H9 (cell line): ENCODE results near the gene LINC01488. TPM values are rescaled to one million over a fixed set of nuclear protein-coding genes. Genes with fewer than 3 reads are reported as not detected.

Experiments
- DNase-seq: peaks from one replicate; pipeline ENCODE4 v3.0.0-alpha.2; 2017
- H2AFZ ChIP-seq: one replicate; pipeline ENCODE4 v1.6.1; 2013; ENCODE audit warnings: mild to moderate bottlenecking, low read length, control low read depth, moderate library complexity
- H2AK5ac ChIP-seq: 2 replicates; pipeline ENCODE4 v1.6.1; 2013; ENCODE audit warnings: low read length, control low read depth, mixed read lengths; ENCODE audit not compliant: insufficient read length
- H2BK120ac ChIP-seq: one replicate; pipeline ENCODE4 v1.6.1; 2013; ENCODE audit warnings: low read depth, mild to moderate bottlenecking, low read length, control low read depth, inconsistent platforms; ENCODE audit not compliant: poor library complexity, severe bottlenecking
- H2BK12ac ChIP-seq: 2 replicates; pipeline ENCODE4 v1.6.1; 2013; ENCODE audit warnings: low read length, control low read depth, mixed read lengths, low read depth; ENCODE audit not compliant: insufficient read length
- H2BK15ac ChIP-seq: 2 replicates; pipeline ENCODE4 v1.6.1; 2013; ENCODE audit warnings: low read depth, low read length, control low read depth
- H2BK20ac ChIP-seq: one replicate; pipeline ENCODE4 v1.6.1; 2013; ENCODE audit warnings: low read depth, mild to moderate bottlenecking, low read length, control low read depth, inconsistent platforms; ENCODE audit not compliant: poor library complexity, severe bottlenecking
- H2BK5ac ChIP-seq: 2 replicates; pipeline ENCODE4 v1.6.1; 2013; ENCODE audit warnings: low read length, control low read depth, mixed read lengths; ENCODE audit not compliant: insufficient read length
- H3K14ac ChIP-seq: 2 replicates; pipeline ENCODE4 v1.6.1; 2013; ENCODE audit warnings: low read length, control low read depth; ENCODE audit not compliant: insufficient read depth
- H3K18ac ChIP-seq: 2 replicates; pipeline ENCODE4 v1.6.1; 2013; ENCODE audit warnings: low read depth, mild to moderate bottlenecking, mixed read lengths, low read length, control low read depth; ENCODE audit not compliant: insufficient read length
- H3K23ac ChIP-seq: 2 replicates; pipeline ENCODE4 v1.6.1; 2013; ENCODE audit warnings: low read length, control low read depth, mixed read lengths, low read depth; ENCODE audit not compliant: insufficient read length
- H3K23me2 ChIP-seq: 2 replicates; pipeline ENCODE4 v1.6.1; 2013; ENCODE audit warnings: low read depth, mild to moderate bottlenecking, mixed read lengths, low read length, control low read depth; ENCODE audit not compliant: insufficient read length, poor library complexity, severe bottlenecking
- H3K27ac ChIP-seq: 2 replicates; pipeline ENCODE4 v1.5.1; 2013; ENCODE audit warnings: low read length, control low read depth, mixed read lengths, low read depth; ENCODE audit not compliant: insufficient read length
- H3K27me3 ChIP-seq: 2 replicates; pipeline ENCODE4 v1.6.1; 2013; ENCODE audit warnings: low read length, control low read depth, inconsistent platforms; ENCODE audit not compliant: insufficient read depth
- H3K4ac ChIP-seq: 2 replicates; pipeline ENCODE4 v1.6.1; 2013; ENCODE audit warnings: low read depth, mild to moderate bottlenecking, control low read depth, inconsistent platforms, low read length, moderate library complexity
- H3K4me1 ChIP-seq: 2 replicates; pipeline ENCODE4 v1.6.1; 2013; ENCODE audit warnings: low read length, control low read depth, inconsistent platforms; ENCODE audit not compliant: insufficient read depth
- H3K4me2 ChIP-seq: 2 replicates; pipeline ENCODE4 v1.6.1; 2013; ENCODE audit warnings: low read length, control low read depth, mixed read lengths; ENCODE audit not compliant: insufficient read length, insufficient read depth
- H3K56ac ChIP-seq: 2 replicates; pipeline ENCODE4 v1.6.1; 2013; ENCODE audit warnings: low read depth, mild to moderate bottlenecking, mixed read lengths, low read length, control low read depth; ENCODE audit not compliant: insufficient read length
- H3K79me1 ChIP-seq: 2 replicates; pipeline ENCODE4 v1.6.1; 2013; ENCODE audit warnings: low read depth, mild to moderate bottlenecking, moderate library complexity, low read length, control low read depth, inconsistent platforms; ENCODE audit not compliant: insufficient read depth, poor library complexity, severe bottlenecking
- H3K79me2 ChIP-seq: 2 replicates; pipeline ENCODE4 v1.6.1; 2013; ENCODE audit warnings: low read length, control low read depth, inconsistent platforms; ENCODE audit not compliant: insufficient read depth
- H3K9ac ChIP-seq: 2 replicates; pipeline ENCODE4 v1.6.1; 2013; ENCODE audit warnings: low read length, control low read depth, mixed read lengths; ENCODE audit not compliant: insufficient read length; ENCODE audit errors: extremely low read depth
- H3K9me3 ChIP-seq: one replicate; pipeline ENCODE4 v1.6.1; 2013; ENCODE audit warnings: low read depth, low read length, inconsistent platforms; ENCODE audit not compliant: control insufficient read depth
- H3T11ph ChIP-seq: one replicate; pipeline ENCODE4 v1.6.1; 2013; ENCODE audit warnings: mild to moderate bottlenecking, low read length, control low read depth, inconsistent platforms
- H4K20me1 ChIP-seq: one replicate; pipeline ENCODE4 v1.6.1; 2013; ENCODE audit not compliant: control insufficient read depth, insufficient read length, insufficient read depth
- H4K5ac ChIP-seq: 2 replicates; pipeline ENCODE4 v1.6.1; 2013; ENCODE audit warnings: low read depth, mild to moderate bottlenecking, mixed read lengths, low read length, control low read depth; ENCODE audit not compliant: insufficient read length
- H4K8ac ChIP-seq: replicated peaks from 2 replicates; pipeline ENCODE4 v1.6.1; 2013; ENCODE audit warnings: low read length, control low read depth, mixed read lengths, low read depth; ENCODE audit not compliant: insufficient read length
- H4K91ac ChIP-seq: 2 replicates; pipeline ENCODE4 v1.6.1; 2013; ENCODE audit warnings: low read depth, mild to moderate bottlenecking, moderate library complexity, mixed read lengths, low read length, control low read depth; ENCODE audit not compliant: insufficient read length
- H3K27ac Mint-ChIP-seq, 3 experiments: 2 replicates in 2 of 3; 3 replicates in 1 of 3; pipeline ENCODE4 v1.8.0; 2020 to 2021; ENCODE audit warnings: mixed read lengths in 3 of 3, mild to moderate bottlenecking in 1 of 3, moderate library complexity in 1 of 3
- H3K27me3 Mint-ChIP-seq: 2 replicates; pipeline ENCODE4 v1.8.0; 2021; ENCODE audit warnings: low read depth, mild to moderate bottlenecking, moderate library complexity, mixed read lengths
- H3K36me3 Mint-ChIP-seq, 3 experiments: 2 replicates in 2 of 3; 3 replicates in 1 of 3; pipeline ENCODE4 v1.8.0; 2020 to 2021; ENCODE audit warnings: low read depth in 3 of 3, mixed read lengths in 3 of 3; ENCODE audit not compliant: insufficient read depth in 1 of 3
- H3K4me1 Mint-ChIP-seq, 2 experiments: 2 replicates each; pipeline ENCODE4 v1.8.0; 2020; ENCODE audit warnings: mixed read lengths in 2 of 2
- H3K4me3 Mint-ChIP-seq, 2 experiments: 2 replicates in 1 of 2; 3 replicates in 1 of 2; pipeline ENCODE4 v1.8.0; 2020 to 2021; ENCODE audit warnings: mild to moderate bottlenecking in 2 of 2, mixed read lengths in 2 of 2, moderate library complexity in 1 of 2
- H3K9me3 Mint-ChIP-seq, 2 experiments: 2 replicates in 1 of 2; 3 replicates in 1 of 2; pipeline ENCODE4 v1.8.0; 2020; ENCODE audit warnings: mild to moderate bottlenecking in 2 of 2, mixed read lengths in 2 of 2, moderate library complexity in 1 of 2
- WGBS: extraction: QIAGEN DNeasy Blood & Tissue Kit; methylation state at CpG from one replicate; pipeline ENCODE4 v1.1.7; 2013; ENCODE audit warnings: missing lambda C conversion rate, low lambda C conversion rate, mixed read lengths; ENCODE audit not compliant: insufficient read length; ENCODE audit errors: extremely low coverage; 5-methylcytosine and 5-hydroxymethylcytosine counted together
- total RNA-seq: library from RNA; stranded (reverse); gene quantifications from 2 replicates; pipeline ENCODE4 v1.2.1, GENCODE V29; 2021
- TF ChIP-seq, protein P1 (sequence below): fragments of 200-600 bp; sonication (generic); conservative IDR thresholded peaks from 3 replicates; pipeline ENCODE4 v1.8.0; 2021; ENCODE audit warnings: antibody characterized with exemption, mild to moderate bottlenecking

The LINC01488 gene
- total RNA-seq, 1 experiment from 2014 or later: not detected

DNA sequence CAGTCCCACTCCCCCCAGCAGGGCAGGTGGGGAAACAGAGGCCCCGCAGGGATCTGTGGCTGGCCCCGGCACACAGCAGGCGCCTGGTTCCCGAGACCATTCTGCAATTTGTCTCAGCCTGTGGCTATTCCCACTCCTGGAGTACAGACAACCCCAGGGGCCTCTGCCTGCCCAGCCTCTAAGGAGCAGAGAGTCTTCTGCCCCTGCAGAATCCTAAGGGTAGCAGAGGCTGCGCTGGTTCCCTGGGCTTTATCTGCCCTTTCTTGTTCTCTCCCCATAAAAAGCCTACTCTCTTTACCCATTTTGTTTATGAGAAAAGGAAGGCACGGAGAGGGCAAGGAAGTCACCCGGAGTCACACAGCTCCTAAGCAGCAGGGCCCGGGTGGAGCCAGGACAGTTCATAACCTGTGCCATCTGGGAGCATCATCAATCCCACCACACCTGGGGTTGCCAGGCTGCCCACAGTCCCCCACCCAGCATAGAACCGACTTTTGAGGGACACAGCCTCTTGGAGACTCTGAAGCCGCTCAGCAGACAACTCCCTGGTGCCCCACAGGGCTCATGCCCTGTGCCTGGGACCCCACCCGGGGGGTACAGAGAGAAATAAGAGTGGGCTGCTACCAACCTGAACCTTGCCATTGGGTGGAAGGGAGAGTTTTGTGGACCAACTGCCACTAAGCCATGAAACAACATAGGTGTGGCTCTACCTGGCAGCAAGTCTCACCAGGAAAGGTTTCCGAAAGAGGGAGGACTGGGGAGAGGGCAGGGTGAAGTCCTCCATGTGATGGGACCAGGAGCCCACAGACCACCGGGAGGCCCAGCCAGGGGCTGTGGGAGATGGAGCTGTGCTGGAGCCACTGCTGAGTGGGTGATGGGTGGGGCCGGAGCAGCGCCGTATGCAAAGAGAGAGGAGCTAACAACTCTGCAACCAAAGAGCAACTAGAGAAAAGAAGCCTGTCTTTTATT, 17.2 kb upstream of the LINC01488 start:
- TF ChIP-seq, protein P1, sequence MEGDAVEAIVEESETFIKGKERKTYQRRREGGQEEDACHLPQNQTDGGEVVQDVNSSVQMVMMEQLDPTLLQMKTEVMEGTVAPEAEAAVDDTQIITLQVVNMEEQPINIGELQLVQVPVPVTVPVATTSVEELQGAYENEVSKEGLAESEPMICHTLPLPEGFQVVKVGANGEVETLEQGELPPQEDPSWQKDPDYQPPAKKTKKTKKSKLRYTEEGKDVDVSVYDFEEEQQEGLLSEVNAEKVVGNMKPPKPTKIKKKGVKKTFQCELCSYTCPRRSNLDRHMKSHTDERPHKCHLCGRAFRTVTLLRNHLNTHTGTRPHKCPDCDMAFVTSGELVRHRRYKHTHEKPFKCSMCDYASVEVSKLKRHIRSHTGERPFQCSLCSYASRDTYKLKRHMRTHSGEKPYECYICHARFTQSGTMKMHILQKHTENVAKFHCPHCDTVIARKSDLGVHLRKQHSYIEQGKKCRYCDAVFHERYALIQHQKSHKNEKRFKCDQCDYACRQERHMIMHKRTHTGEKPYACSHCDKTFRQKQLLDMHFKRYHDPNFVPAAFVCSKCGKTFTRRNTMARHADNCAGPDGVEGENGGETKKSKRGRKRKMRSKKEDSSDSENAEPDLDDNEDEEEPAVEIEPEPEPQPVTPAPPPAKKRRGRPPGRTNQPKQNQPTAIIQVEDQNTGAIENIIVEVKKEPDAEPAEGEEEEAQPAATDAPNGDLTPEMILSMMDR: no peak
- no peak overlapping the region for H2BK20ac ChIP-seq
- Mint-ChIP-seq H3K27me3 (peaks cover 29% of the 10 kb centered on the region), H3K27ac (no peak overlapping the region), H3K36me3 (peaks cover 0 to 14% (median 2%) of the 10 kb centered on the region in 3 experiments; a peak in 6 of 7 replicates), H3K4me1 (peaks cover 29 to 31% of the 10 kb centered on the region in 2 experiments), H3K9me3 (peaks cover 6 to 12% of the 10 kb centered on the region in 2 experiments), H3K4me3 (no peak overlapping the region)
- no peaks in the 10 kb centered on the region for H3K27me3 ChIP-seq
- H4K8ac ChIP-seq: no peak overlapping the region
- no peaks in the 10 kb centered on the region for H4K20me1 ChIP-seq
- H3K4ac ChIP-seq: peak overlapping the region; percentile 47
- no peak overlapping the region for H2BK5ac ChIP-seq
- H3T11ph ChIP-seq: no peak overlapping the region
- no peak for DNase-seq
- no peak overlapping the region; the same call in 1 of the 2 replicates for H2BK15ac ChIP-seq
- H2AFZ ChIP-seq: no peak overlapping the region
- no peak overlapping the region for H3K9ac ChIP-seq
- no peak overlapping the region for H2AK5ac ChIP-seq
- H3K4me2 ChIP-seq: no peak overlapping the region
- H3K14ac ChIP-seq: peak overlapping the region; percentile 35; the same call in 1 of the 2 replicates
- no peak overlapping the region for H2BK12ac ChIP-seq
- H3K9me3 ChIP-seq: peaks cover 4% of the 10 kb centered on the region
- H4K5ac ChIP-seq: no peak overlapping the region
- no peaks in the 10 kb centered on the region for H3K23me2 ChIP-seq
- H4K91ac ChIP-seq: no peak overlapping the region
- no peak overlapping the region for H3K56ac ChIP-seq
- no peak overlapping the region for H3K18ac ChIP-seq
- WGBS: no CpG with 5 or more reads among the region's 16 CpGs
- H2BK120ac ChIP-seq: no peak overlapping the region
- no peak overlapping the region for H3K27ac ChIP-seq
- H3K23ac ChIP-seq: no peak overlapping the region
- H3K4me1 ChIP-seq: no peaks in the 10 kb centered on the region; the same call in 1 of the 2 replicates
- no peaks in the 10 kb centered on the region for H3K79me1 ChIP-seq
- no peaks in the 10 kb centered on the region for H3K79me2 ChIP-seq
